Activated T-cell treated with anti-CD3 and anti-CD28 coated beads for 1 hour (primary cell): Measurements from ENCODE around the gene CALML5.

Experiments used
- DNase-seq: peaks from one replicate; pipeline ENCODE4 v3.0.0-alpha.2; 2020; ENCODE audit warnings: low read depth

CALML5 gene

GRCh38 chr10:5500910-5501309 lies 1.5 kb upstream of the CALML5 start:
- no peak for DNase-seq

DNA sequence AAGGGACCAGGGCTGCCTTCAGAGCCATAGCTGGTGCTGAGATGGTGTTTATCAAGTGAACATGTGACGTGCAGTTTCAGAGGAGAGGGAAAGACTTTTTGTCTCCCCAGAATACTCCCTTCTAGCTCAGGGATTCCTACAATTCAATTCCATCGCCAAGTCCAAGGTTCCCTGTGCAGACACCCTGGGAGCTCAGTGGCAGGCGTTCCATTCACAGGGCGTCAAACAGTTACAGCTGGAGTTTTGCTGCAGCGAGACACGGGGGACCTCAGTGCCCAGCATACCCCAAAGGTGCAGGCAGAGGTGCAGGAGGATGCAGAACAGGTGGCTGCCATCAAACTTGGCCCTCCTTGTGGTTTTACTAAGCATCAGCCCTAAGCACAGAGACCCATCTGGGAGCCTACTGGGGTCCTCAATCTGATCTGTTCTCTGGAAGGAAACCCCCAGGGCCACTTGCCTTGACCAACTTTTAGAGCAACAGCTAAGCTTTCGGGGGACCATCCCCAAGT lies 846 bp upstream of the CALML5 start:
- DNase-seq = no peak

- no peak for DNase-seq
Observed at GRCh38 chr10:5498791-5499492, 428 bp downstream of the CALML5 start.

GRCh38 chr10:5497948-5498730 lies 1.2 kb downstream of the CALML5 start:
- DNase-seq = no peak

GRCh38 chr10:5497289-5497688 lies 2.1 kb downstream of the CALML5 start:
- DNase-seq = no peak

DNA sequence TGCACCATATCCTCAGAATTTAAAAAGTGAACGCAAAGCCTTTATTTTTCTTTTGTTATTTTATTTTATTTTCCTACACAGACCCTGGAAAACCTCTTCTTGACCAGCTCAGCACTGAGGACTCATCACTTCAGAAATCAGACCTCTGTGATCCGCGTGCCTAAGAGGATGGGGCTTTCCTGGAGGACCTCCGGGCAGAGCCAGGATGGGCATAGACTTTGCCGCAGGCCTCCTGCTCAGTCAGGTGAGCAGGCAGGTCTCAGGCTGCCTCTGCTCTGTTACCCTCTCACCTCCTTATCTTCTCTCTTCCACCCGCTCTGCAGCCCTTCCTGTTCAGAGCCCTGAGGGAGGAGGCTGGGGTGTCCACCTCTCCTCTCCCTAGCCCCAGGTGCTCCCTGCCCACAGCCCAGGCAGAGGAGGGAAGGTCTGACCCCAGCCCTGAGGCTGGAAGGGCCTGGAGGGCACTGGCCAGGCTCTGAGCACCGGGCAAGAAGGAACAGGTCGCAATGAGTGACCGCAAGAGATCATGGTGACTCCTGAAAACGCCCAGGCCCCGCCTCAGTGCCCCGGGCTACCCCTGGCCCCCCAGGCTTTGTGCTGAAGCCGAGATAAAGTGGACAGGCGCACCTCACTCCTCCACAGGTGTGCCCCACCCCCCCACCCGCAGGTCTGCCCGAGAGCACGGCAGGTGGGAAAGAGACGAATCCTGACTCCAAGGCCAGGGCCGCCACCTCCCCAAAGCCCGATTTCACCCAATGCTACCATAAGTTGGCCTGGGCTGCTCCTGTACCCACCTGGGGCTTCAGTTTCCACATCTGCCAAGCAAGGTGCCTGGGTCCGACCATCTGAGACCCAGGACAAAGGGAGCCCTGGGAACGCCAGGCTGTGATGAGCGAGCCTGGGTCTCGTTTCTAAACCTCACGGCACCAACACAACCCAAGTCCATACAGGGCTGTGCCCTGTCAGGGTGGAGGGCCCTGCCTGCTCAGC lies 2.8 kb downstream of the CALML5 start:
- no peak for DNase-seq

DNA sequence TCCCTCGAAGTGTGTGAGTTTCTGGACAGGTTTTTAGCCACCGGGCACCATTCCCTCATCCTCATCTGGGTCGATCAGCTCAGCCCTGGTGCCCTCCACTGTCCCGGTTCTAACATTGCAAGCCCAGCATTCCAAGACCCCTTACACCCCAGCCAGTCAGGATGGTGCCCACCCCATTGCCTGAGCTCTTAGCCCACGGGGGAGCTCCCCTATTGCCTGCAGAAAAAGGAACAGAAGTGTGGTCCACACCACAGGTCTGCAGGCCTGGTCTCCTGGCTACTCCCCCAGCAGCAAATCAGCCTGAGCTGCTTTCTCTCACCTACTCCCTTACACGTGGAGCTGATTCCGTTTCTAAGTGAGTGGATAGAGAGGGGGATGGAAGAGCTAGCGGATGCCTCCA lies 4.8 kb downstream of the CALML5 start:
- DNase-seq = no peak

DNA sequence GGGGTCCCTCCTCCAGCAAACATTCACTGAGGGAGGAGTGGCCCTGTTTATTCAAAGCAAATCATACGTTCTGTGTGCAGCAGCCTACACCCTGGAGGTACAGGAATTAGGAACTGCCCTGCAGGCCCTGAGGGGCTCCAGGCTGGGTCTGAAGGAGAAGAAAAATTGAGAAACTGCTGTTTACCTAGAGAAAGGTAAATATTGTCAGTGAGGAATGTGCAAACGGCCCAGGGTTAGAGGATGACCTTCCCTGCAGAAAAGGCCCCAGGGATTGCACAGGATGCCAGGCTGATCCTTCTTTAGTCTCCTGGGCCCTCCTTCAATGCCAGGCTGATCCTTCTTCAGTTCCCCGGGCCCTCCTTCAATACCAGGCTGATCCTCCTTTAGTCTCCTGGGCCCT lies 5.7 kb downstream of the CALML5 start:
- DNase-seq = no peak

DNA sequence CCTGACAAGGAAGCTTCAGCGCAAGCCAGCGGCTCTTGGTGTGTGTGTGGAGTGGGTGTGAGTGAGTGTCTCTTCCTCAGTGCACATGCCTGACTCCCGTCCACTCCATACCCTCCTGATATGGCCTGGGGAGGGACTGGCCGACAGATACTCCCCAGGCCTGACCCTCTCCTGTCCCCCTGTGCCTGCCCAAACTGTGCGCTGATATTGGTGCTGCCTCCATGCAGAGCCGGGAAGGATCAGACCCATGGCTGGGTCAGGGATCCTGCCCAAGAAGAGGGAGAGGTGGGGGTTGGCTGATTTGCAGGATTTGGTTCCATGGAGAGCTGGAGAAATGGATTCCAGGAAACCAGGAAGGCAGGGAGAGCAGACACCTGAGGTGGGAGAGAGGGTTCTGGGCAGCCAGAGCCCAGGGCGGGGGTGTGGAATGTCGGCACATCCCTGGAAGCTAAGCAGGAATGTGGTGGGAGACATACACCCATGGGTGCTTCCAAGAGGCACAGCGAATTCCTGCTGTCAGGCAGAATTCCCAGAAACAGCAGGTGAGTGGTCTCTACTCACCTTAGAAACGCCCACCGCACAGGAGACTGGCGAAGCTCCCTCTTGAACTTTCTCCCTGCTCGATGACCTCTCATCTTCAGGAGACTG lies 6.3 kb downstream of the CALML5 start:
- DNase-seq = no peak

- no peak for DNase-seq
Observed at GRCh38 chr10:5492322-5492855, 7.0 kb downstream of the CALML5 start.

- DNase-seq = no peak
Observed at GRCh38 chr10:5491477-5491876, 7.9 kb downstream of the CALML5 start.

DNA sequence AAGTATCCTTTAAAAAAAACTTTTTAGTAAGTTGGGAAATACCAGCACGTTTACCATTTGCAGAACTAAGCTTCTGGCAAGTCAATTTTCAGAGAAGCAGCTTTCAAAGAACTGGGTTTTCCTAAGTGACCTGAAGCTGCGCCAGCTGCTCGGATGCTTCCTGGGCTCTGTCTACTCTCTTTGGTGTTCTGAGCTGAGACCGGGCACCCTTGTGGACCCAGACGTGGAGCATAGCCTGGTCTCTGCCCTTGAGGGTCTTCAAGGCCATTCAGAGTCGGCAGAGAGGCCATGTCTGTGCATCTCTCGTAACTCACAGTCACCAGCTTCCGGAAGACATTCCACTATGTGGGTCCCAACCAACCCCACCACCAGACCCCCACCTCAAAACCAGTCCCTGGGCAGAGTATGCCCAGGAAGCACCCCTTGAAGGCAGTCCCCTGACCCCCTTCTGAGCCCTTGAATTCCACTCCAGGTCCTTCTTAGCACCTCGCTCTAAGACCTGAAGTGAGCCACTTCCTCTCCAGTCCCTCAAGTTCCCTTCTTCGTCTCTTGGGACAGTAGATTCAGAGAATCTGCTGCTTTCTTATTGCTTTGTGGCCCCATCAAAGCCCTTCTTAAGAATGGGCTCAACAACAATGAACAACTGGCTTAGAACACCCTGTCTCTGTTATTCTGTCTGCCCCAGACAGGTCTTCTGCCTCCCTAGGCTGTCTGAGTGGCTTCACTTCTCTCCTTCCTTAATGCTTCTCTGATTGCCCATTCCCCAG lies 8.5 kb downstream of the CALML5 start:
- no peak for DNase-seq

DNA sequence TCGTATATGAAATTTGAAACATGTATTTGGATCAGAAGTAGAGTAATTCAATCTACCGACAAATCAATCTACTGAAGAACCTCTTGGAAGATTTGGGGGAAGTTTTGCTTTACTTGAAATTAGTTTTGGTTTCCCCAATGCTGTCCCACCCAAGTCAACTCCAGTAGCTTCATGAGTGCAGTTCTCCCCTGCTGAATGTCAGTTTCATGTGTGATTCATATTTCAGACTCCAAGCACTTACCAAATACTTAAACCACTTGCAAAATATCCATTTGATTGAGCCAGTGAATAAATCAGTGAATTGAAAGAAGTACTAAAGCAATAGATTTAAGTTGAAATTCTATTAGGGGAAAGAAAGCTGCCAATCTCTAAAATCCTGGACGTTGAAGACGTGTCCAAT lies 9.3 kb downstream of the CALML5 start:
- no peak for DNase-seq

DNA sequence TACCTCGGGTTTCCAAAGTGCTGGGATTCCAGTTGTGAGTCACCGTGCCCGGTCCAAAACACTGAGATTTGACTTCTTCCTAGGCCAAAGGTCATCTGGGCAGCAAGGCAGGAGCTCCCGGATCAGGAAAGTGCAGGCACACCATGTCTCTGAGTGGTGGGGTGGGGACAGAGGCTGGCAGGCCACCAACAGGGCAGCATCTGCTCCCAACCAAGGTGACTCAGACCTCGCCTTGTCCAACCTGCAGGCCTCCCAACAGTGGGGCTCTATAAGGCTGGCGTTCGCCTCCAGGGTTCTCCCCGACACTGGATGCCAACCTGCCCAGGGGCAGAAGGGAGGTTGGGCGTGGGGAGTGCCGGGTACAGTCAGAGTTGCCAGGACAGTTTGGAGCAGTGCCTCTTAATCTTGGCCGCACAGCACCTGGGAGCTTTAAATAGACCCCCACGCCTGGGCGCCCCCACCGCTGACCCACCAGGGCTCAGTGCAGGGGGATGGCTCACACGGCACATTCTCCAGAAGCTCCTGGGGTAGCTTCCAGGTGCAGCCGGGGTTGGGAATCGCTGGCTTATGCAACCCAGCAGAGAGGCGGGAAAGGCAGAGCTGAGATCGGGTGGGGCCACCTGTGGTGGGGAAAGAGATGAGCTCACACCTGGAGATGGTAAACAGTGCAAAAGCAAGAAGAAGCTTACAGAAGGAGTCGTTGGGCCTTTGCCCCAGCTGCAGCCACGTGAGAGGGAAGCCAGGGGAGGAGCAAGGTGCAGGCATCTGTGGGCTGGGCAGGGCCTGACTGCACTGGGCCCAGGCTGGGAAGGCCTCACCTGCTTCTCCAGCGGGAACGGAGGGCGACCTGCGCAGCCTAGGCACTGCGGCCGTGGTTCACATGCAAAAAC lies 10.9 kb downstream of the CALML5 start:
- no peak for DNase-seq

- DNase-seq = no peak
Observed at GRCh38 chr10:5486853-5487235, 12.5 kb downstream of the CALML5 start.

DNA sequence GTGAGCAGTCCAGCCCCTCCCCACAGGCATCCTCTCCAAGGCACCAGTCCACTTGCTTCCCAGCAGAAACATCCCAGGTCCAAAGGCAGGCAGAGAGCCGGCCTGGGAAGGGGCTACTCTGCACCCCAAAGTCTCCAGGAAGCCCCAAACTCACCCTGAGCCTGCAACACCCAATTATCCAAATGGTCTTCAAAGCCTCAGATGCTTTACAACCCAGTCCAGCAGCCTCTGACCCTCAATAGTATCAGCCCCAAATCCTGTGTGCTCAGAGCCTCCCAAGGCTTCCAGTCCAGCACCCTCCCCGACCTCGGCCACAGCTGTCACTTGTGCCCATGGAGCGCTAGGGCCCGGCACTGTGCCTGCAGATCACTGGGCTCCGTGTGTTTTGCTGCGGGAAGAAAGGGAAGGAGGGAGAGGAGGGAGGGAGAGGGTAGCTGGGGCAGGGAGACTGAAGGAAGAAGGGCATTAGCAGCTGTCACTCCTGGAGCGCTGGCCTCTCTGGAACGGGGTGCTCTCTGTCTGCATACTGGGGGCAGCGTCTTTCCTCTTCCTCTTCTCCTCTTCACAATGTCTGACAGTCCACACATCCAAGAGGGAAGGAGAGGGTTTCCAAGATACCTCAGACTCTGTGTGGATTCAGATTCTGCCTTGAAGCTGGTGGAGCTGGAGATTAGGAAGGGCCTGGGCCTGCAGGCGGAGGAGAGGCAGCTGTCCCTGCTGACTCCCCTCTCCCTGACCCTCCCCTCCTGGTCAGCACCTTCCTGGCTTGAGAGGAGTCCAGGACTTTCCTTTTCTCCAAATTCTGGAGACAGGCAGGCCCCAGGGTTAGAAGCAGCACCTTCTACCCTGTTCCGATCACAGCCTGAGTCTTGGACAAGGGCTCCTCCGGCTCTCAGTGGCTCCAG lies 13.2 kb downstream of the CALML5 start:
- DNase-seq = no peak

GRCh38 chr10:5485290-5485689 lies 14.1 kb downstream of the CALML5 start:
- no peak for DNase-seq

DNA sequence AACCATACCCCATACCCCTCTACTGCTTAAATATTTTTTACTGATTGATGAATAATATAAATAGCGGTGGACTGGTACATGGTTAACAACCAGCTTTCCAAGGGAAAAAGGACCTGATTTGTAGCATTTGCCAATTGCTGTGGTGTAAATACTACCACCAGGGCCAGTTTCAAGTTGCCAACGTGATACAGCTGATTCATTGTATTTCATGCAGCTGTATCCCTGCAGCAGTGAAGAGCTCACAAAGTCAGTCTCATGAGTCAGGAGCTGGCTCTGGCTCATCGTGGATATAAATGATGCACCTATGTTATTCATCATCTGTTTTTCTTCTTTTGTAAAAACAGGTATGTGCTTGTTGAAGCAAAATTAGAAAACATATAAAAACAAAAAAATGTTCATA lies 15.2 kb downstream of the CALML5 start:
- no peak for DNase-seq

DNA sequence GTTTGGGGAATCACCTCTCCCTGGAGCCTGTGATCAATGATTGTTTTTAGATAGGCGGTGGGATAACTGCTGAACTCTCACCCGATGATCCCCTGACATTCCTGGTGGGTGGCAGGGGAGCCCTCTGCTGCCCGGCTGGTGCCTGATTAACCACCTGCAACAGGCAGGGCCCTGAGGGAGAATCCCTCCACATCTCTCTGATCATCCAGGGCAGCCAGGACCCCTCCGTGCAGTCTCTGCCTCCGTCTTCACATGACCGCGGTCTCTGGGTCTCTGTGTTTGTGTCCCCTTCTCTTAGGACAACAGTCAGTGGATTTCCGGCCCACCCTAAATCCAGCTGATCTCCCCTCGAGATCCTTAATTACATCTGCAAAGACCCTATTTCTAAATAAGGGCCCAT lies 17.4 kb downstream of the CALML5 start:
- no peak for DNase-seq
